K562 (cell line): ENCODE results near the gene ALK. TPM values are rescaled to one million over a fixed set of nuclear protein-coding genes. Genes with fewer than 3 reads are reported as not detected.

ENCODE experiments used
- ATAC-seq: fragments of 200-7000 bp; cut with Tn5 transposase; 3 replicates; pipeline ENCODE4 v1.9.1; 2020; ENCODE audit warnings: moderate library complexity
- BruUV-seq: library from RNA; stranded (reverse); fragments of 400-500 nt; replicated peaks from 2 replicates; lab custom pipeline; 2021; lab: Mats Ljungman, UMichigan
- CTCF ChIA-PET: fragments of 300-600 bp; formaldehyde crosslinking; extraction: SDS; loops from one replicate; lab custom pipeline; 2021; ENCODE audit warnings: low intra/inter-chr PET ratio; lab: Yijun Ruan, JAX
- POLR2A ChIA-PET: fragments of 300-600, 350-650 bp; sonication (Branson Sonifier 250); formaldehyde crosslinking; extraction: SDS; loops from one replicate; lab custom pipeline; 2021; ENCODE audit warnings: antibody characterized with exemption, inconsistent platforms; lab: Yijun Ruan, JAX
- DNase-seq, 4 experiments: peaks; one replicate each; pipeline versions ENCODE4 v3.0.0 to v3.0.0-alpha.2; 2011 to 2018; ENCODE audit warnings: low spot score in 3 of 4, mixed read lengths in 3 of 4; ENCODE audit errors: extremely low read depth in 1 of 4
- FAIRE-seq: peaks from 2 replicates; lab custom pipeline; 2011; peaks lifted over from hg19 to GRCh38; lab: Jason Lieb, UNC
- H2AFZ ChIP-seq: 2 replicates; pipeline ENCODE4 v1.6.0; 2011; ENCODE audit warnings: low read depth, low read length, control low read depth, inconsistent platforms
- H3K27ac ChIP-seq: fragments of 200-600 bp; 3 replicates; pipeline ENCODE4 v1.8.0; 2011; ENCODE audit warnings: low read depth, mild to moderate bottlenecking, control low read depth, inconsistent platforms, low read length, moderate library complexity, mixed read lengths; ENCODE audit errors: extremely low read depth
- H3K27me3 ChIP-seq, 2 experiments: fragments of 300-600 bp in 1 of 2; 2 replicates in 1 of 2; 3 replicates in 1 of 2; pipeline versions ENCODE4 v1.6.0 to v1.8.0; 2011; ENCODE audit warnings: inconsistent platforms in 2 of 2, low read length in 2 of 2, mild to moderate bottlenecking in 1 of 2, mixed read lengths in 1 of 2, moderate library complexity in 1 of 2; ENCODE audit not compliant: control insufficient read depth in 2 of 2, insufficient read depth in 2 of 2
- H3K36me3 ChIP-seq: fragments of 300-600 bp; 3 replicates; pipeline ENCODE4 v1.8.0; 2011; ENCODE audit warnings: mild to moderate bottlenecking, low read length, inconsistent platforms; ENCODE audit not compliant: control insufficient read depth, insufficient read depth
- H3K4me1 ChIP-seq, 2 experiments: fragments of 200-600 bp in 1 of 2; replicated peaks in 1 of 2; 2 replicates in 1 of 2; 3 replicates in 1 of 2; pipeline versions ENCODE4 v1.5.1 to v1.8.0; 2011; ENCODE audit warnings: inconsistent platforms in 2 of 2, low read length in 2 of 2, mild to moderate bottlenecking in 1 of 2, mixed read lengths in 1 of 2, moderate library complexity in 1 of 2; ENCODE audit not compliant: control insufficient read depth in 2 of 2, insufficient read depth in 2 of 2
- H3K4me2 ChIP-seq: 2 replicates; pipeline ENCODE4 v1.6.1; 2011; ENCODE audit warnings: low read length, control low read depth, inconsistent platforms, mixed read lengths; ENCODE audit not compliant: insufficient read depth
- H3K4me3 ChIP-seq: fragments of 200-600 bp; sonication (generic), shearing (Covaris generic); 2 replicates; pipeline ENCODE4 v1.5.1; 2016; ENCODE audit warnings: control low read depth, inconsistent platforms
- H3K79me2 ChIP-seq: fragments of 200-600 bp; 3 replicates; pipeline ENCODE4 v1.8.0; 2011; ENCODE audit warnings: low read length, inconsistent platforms; ENCODE audit not compliant: control insufficient read depth, insufficient read depth
- H3K9ac ChIP-seq, 2 experiments: 2 replicates each; pipeline versions ENCODE4 v1.6.0 to v1.6.1; 2011; ENCODE audit warnings: low read depth in 2 of 2, low read length in 2 of 2, control low read depth in 1 of 2, inconsistent platforms in 1 of 2, mild to moderate bottlenecking in 1 of 2, mixed read lengths in 1 of 2; ENCODE audit not compliant: insufficient read depth in 1 of 2
- H3K9me1 ChIP-seq: one replicate; pipeline ENCODE4 v1.6.0; 2011; ENCODE audit warnings: inconsistent platforms, mild to moderate bottlenecking, low read length, moderate library complexity; ENCODE audit not compliant: control insufficient read depth, insufficient read depth
- H3K9me3 ChIP-seq: replicated peaks from 2 replicates; pipeline ENCODE4 v1.5.1; 2011; ENCODE audit warnings: low read depth, low read length, inconsistent platforms; ENCODE audit not compliant: control insufficient read depth, insufficient read depth
- H4K20me1 ChIP-seq: replicated peaks from 2 replicates; pipeline ENCODE4 v1.6.1; 2011; ENCODE audit warnings: low read length, inconsistent platforms, mixed read lengths; ENCODE audit not compliant: control insufficient read depth, insufficient read depth
- HDAC8 ChIP-seq: fragments of 450-650 bp; IDR thresholded peaks from 2 replicates; pipeline ENCODE4 v1.6.1; 2016; ENCODE audit warnings: mild to moderate bottlenecking, missing genetic modification characterization, moderate library complexity, missing compliant biosample characterization
- ZNF224 ChIP-seq: sonication (generic); formaldehyde crosslinking; IDR thresholded peaks from 2 replicates; pipeline ENCODE4 v1.8.0; 2022; ENCODE audit warnings: mild to moderate bottlenecking, missing genetic modification reagents
- ZNF318 ChIP-seq, 2 experiments: fragments of 450-650 bp; IDR thresholded peaks; 2 replicates each; pipeline ENCODE4 v1.6.1; 2016; ENCODE audit warnings: mild to moderate bottlenecking in 2 of 2, borderline replicate concordance in 1 of 2, low read depth in 1 of 2, moderate library complexity in 1 of 2
- WGBS: fragments of 100-300 bp; shearing (Covaris generic); methylation state at CpG from one replicate; pipeline ENCODE4 v1.1.6; 2016; ENCODE audit warnings: low coverage, mixed read lengths; ENCODE audit not compliant: insufficient coverage; ENCODE audit errors: missing lambda C conversion rate; 5-methylcytosine and 5-hydroxymethylcytosine counted together
- in situ Hi-C: fragments of 300-500 bp; cut with MboI; formaldehyde crosslinking; loops from 4 replicates; pipeline ENCODE4 v1.15.0; 2018; ENCODE audit warnings: inconsistent platforms, mixed read lengths
- intact Hi-C: fragments of 100-400 bp; cut with micrococcal nuclease; formaldehyde crosslinking; loops from 2 replicates; pipeline ENCODE4 v1.14.2; 2022
- polyA plus RNA-seq, 8 experiments: library from polyadenylated mRNA; depleted of rRNA in 4 of 8; stranded (reverse) in 5 of 8; unstranded in 3 of 8; fragments of >200 nt; fragmentation: Nextera tagmentation in 2 of 8; fragmentation: Illumina TruSeq in 1 of 8; extraction: Ambion mirVana in 2 of 8; extraction: Trizol in 1 of 8; gene quantifications; 2 replicates each; pipeline versions ENCODE4 v1.2.1 to v1.2.3, GENCODE V29; 2011 to 2014; ENCODE audit warnings: inconsistent platforms in 1 of 8, missing spikeins in 1 of 8
- total RNA-seq, 7 experiments: library from RNA; depleted of rRNA in 6 of 7; stranded (reverse); fragments of >200 nt in 6 of 7; fragmentation: Illumina TruSeq in 2 of 7; extraction: Trizol in 2 of 7; gene quantifications; 2 replicates each; pipeline versions ENCODE4 v1.2.1 to v1.2.3, GENCODE V29; 2011 to 2021; ENCODE audit warnings: low replicate concordance in 1 of 7
- TF ChIP-seq, protein P1 (sequence below): fragments of 450-650 bp; IDR thresholded peaks from 2 replicates; pipeline ENCODE4 v1.6.1; 2016; ENCODE audit warnings: missing biosample characterization, missing genetic modification characterization

ALK gene
- total and polyA plus RNA-seq, 9 of the 15 experiments (the other 6 are each of a cell fraction or from before 2014, with no cell fraction given), result not detected

DNA sequence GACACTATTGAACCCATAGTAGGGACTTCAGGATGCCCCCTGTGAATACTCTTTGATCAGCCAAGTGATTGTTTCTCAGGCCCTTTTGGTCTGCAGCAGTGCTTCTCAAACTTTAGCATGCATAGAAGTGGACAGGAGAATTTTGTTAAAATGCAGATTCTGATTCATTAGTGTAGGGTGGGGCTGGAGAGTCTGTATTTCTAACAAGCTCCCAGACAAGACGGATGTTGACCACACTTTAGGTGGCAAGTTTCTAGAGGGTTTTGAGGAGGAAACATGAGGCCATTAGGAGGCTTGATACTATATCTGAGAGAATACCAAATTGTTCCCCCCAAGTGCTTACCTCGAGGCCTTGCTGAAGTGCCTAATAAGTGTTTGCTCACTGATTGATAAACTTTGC lies 488.3 kb downstream of the ALK start:
- Histone ChIP-seq H3K4me3 (no peak overlapping the region), H3K4me1 (no peaks in the 10 kb centered on the region), H4K20me1 (no peaks in the 10 kb centered on the region), H3K27me3 (no peaks in the 10 kb centered on the region), H3K9ac (no peak overlapping the region), H3K4me2 (no peak overlapping the region), H3K36me3 (no peaks in the 10 kb centered on the region), H3K79me2 (no peaks in the 10 kb centered on the region), H2AFZ (no peak overlapping the region), H3K9me1 (no peaks in the 10 kb centered on the region), H3K9me3 (no peaks in the 10 kb centered on the region), H3K27ac (no peak overlapping the region)
- ChIA-PET CTCF (no interaction called here), POLR2A (no interaction called here)
- FAIRE-seq, result no peak
- intact Hi-C loops, result no loop called here
- DNase-seq, result no peak
- no TSS peak for BruUV-seq
- no peak for ATAC-seq
- in situ Hi-C loops, result no loop called here
- WGBS, result 0% methylated on average over 2 of the region's 2 CpGs
- TF ChIP-seq, protein P1, sequence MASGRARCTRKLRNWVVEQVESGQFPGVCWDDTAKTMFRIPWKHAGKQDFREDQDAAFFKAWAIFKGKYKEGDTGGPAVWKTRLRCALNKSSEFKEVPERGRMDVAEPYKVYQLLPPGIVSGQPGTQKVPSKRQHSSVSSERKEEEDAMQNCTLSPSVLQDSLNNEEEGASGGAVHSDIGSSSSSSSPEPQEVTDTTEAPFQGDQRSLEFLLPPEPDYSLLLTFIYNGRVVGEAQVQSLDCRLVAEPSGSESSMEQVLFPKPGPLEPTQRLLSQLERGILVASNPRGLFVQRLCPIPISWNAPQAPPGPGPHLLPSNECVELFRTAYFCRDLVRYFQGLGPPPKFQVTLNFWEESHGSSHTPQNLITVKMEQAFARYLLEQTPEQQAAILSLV (tag), result no peak
- TF ChIP-seq HDAC8 (tag) (no peak), ZNF224 (no peak), ZNF318 (IDR thresholded peaks at IDR 0.05; ENCODE audit: borderline replicate concordance in 1 of 2, low read depth in 1 of 2) (no peak)
